HEK293 (cell line): ENCODE data around the gene CEP85.

Source experiments
- TF ChIP-seq, protein P1 (sequence below): fragments of 450-650 bp; formaldehyde crosslinking; IDR thresholded peaks from 2 replicates; pipeline ENCODE4 v1.5.1; 2016; ENCODE audit warnings: missing biosample characterization, missing genetic modification characterization
- TF ChIP-seq, protein P2 (sequence below): fragments of 450-650 bp; formaldehyde crosslinking; IDR thresholded peaks from 2 replicates; pipeline ENCODE4 v1.5.1; 2016; ENCODE audit warnings: missing biosample characterization, missing genetic modification characterization
- TF ChIP-seq, protein P3 (sequence below): sonication (generic); formaldehyde crosslinking; IDR thresholded peaks from 2 replicates; pipeline ENCODE4 v1.8.1; 2022; ENCODE audit warnings: mild to moderate bottlenecking, moderate library complexity, missing genetic modification reagents

DNA sequence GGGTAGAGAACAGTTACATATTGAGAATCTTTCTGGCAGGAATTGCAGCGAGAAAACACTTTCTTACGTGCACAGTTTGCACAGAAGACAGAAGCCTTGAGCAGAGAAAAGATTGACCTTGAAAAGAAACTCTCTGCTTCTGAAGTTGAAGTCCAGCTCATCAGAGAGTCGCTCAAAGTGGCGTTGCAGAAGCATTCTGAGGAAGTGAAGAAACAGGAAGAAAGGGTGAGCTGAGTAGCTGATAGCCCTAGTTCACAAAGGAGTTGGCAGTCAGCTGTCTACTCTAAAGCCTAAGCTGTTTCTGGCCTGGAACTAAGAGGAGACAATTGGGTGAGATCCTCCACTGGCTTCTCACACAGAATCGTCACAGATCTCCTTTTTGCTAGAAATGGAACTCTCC lies 25.6 kb downstream of the CEP85 start:
- TF ChIP-seq, protein P1, sequence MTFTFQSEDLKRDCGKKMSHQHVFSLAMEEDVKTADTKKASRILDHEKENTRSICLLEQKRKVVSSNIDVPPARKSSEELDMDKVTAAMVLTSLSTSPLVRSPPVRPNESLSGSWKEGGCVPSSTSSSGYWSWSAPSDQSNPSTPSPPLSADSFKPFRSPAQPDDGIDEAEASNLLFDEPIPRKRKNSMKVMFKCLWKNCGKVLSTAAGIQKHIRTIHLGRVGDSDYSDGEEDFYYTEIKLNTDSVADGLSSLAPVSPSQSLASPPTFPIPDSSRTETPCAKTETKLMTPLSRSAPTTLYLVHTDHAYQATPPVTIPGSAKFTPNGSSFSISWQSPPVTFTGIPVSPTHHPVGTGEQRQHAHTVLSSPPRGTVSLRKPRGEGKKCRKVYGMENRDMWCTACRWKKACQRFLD (tag by site-specific recombination), result no peak
- TF ChIP-seq, protein P2, sequence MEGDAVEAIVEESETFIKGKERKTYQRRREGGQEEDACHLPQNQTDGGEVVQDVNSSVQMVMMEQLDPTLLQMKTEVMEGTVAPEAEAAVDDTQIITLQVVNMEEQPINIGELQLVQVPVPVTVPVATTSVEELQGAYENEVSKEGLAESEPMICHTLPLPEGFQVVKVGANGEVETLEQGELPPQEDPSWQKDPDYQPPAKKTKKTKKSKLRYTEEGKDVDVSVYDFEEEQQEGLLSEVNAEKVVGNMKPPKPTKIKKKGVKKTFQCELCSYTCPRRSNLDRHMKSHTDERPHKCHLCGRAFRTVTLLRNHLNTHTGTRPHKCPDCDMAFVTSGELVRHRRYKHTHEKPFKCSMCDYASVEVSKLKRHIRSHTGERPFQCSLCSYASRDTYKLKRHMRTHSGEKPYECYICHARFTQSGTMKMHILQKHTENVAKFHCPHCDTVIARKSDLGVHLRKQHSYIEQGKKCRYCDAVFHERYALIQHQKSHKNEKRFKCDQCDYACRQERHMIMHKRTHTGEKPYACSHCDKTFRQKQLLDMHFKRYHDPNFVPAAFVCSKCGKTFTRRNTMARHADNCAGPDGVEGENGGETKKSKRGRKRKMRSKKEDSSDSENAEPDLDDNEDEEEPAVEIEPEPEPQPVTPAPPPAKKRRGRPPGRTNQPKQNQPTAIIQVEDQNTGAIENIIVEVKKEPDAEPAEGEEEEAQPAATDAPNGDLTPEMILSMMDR (tag by site-specific recombination), result no peak
- TF ChIP-seq, protein P3, sequence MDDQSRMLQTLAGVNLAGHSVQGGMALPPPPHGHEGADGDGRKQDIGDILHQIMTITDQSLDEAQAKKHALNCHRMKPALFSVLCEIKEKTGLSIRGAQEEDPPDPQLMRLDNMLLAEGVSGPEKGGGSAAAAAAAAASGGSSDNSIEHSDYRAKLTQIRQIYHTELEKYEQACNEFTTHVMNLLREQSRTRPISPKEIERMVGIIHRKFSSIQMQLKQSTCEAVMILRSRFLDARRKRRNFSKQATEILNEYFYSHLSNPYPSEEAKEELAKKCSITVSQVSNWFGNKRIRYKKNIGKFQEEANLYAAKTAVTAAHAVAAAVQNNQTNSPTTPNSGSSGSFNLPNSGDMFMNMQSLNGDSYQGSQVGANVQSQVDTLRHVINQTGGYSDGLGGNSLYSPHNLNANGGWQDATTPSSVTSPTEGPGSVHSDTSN (CRISPR knock-in tag), result no peak
